ENCODE measurements around the gene NDUFV1.

DNA sequence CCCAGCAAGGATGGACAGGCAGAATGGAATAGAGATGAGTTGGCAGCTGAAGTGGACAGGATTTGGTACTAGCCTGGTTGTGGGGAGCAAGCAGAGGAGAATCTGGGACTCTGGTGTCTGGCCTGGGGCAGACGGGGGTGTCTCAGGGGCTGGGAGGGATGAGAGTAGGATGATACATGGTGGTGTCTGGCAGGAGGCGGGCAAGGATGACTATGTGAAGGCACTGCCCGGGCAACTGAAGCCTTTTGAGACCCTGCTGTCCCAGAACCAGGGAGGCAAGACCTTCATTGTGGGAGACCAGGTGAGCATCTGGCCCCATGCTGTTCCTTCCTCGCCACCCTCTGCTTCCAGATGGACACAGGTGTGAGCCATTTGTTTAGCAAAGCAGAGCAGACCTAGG is 20.8 kb upstream of the NDUFV1 start:
- TF ChIP-seq, protein P1, sequence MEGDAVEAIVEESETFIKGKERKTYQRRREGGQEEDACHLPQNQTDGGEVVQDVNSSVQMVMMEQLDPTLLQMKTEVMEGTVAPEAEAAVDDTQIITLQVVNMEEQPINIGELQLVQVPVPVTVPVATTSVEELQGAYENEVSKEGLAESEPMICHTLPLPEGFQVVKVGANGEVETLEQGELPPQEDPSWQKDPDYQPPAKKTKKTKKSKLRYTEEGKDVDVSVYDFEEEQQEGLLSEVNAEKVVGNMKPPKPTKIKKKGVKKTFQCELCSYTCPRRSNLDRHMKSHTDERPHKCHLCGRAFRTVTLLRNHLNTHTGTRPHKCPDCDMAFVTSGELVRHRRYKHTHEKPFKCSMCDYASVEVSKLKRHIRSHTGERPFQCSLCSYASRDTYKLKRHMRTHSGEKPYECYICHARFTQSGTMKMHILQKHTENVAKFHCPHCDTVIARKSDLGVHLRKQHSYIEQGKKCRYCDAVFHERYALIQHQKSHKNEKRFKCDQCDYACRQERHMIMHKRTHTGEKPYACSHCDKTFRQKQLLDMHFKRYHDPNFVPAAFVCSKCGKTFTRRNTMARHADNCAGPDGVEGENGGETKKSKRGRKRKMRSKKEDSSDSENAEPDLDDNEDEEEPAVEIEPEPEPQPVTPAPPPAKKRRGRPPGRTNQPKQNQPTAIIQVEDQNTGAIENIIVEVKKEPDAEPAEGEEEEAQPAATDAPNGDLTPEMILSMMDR (IDR thresholded peaks at IDR 0.05), result no peak
- no peak for TF ChIP-seq POLR2A (IDR thresholded peaks at IDR 0.05)
